ENCODE measurements around the gene NXPE4. TPM values are rescaled to one million over a fixed set of nuclear protein-coding genes. Genes with fewer than 3 reads are reported as not detected.

NXPE4 gene
- polyA plus RNA-seq, 1 of the 3 experiments (the other 2 are of a cell fraction) = not detected

DNA sequence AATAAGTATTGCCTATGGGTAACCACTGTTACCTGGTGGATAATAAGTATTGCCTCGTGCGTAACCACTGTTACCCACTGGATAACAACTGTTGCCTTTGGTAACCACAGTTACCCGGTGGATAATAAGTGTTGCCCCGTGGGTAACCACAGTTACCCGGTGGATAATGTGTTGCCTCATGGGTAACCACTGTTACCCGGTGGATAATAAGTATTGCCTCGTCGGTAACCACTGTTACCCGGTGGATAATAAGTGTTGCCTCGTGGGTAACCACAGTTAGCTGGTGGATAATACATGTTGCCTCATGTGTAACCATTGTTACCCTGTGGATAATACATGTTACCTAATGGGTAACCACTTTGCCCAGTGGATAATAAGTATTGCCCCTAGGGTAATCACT lies 9.8 kb upstream of the NXPE4 start:
- Histone ChIP-seq H3K9ac (no peak overlapping the region), H3K36me3 (replicated peaks in 1 of 2; ENCODE audit: control insufficient read depth in 1 of 2, insufficient read depth in 2 of 2, low read length in 1 of 2) (no peaks in the 10 kb centered on the region), H4K20me1 (ENCODE audit: insufficient read depth) (no peaks in the 10 kb centered on the region), H3F3A (replicated peaks; ENCODE audit: insufficient read depth) (peaks cover 7% of the 10 kb centered on the region), H3K9me3 (no peaks in the 10 kb centered on the region), H3K4me2 (no peak overlapping the region), H3K4me3 (ENCODE audit: low read depth in 2 of 2, low read length in 1 of 2) (no peak overlapping the region), H2AFZ (ENCODE audit: low read depth) (no peak overlapping the region), H3K27me3 (ENCODE audit: insufficient read depth) (no peaks in the 10 kb centered on the region), H3K79me2 (ENCODE audit: insufficient read depth) (no peaks in the 10 kb centered on the region), H3K9me2 (no peaks in the 10 kb centered on the region), H3K4me1 (ENCODE audit: control insufficient read depth in 1 of 2, insufficient read depth in 2 of 2, low read depth in 1 of 2, low read length in 1 of 2) (no peaks in the 10 kb centered on the region), H3K27ac (ENCODE audit: low read depth in 2 of 2, low read length in 1 of 2) (no peak overlapping the region)
- WGBS (ENCODE audit: low lambda C conversion rate) = 61% methylated on average over 10 of the region's 10 CpGs
- ChIA-PET POLR2A (no interaction called here), CTCF (no interaction called here)
- no peak for DNase-seq
- TF ChIP-seq CHD2 (IDR thresholded peaks at IDR 0.05; ENCODE audit: low read length, partially characterized antibody) (no peak), YY1 (IDR thresholded peaks at IDR 0.05; ENCODE audit: low read depth) (no peak), SMC3 (IDR thresholded peaks at IDR 0.05; ENCODE audit: low read depth, low read length) (no peak), RAD21 (IDR thresholded peaks at IDR 0.05; ENCODE audit: low read length) (no peak), RXRA (IDR thresholded peaks at IDR 0.05; ENCODE audit: borderline replicate concordance, low read depth) (no peak), POLR2AphosphoS5 (IDR thresholded peaks at IDR 0.05; ENCODE audit: low read depth, low read length) (no peak), TAF1 (IDR thresholded peaks at IDR 0.05; ENCODE audit: borderline replicate concordance, low read depth, low read length) (no peak), NRF1 (IDR thresholded peaks at IDR 0.05; ENCODE audit: low read depth, low read length) (no peak), TEAD4 (IDR thresholded peaks at IDR 0.05; ENCODE audit: borderline replicate concordance, insufficient read depth) (no peak)
- TF ChIP-seq, protein P1, sequence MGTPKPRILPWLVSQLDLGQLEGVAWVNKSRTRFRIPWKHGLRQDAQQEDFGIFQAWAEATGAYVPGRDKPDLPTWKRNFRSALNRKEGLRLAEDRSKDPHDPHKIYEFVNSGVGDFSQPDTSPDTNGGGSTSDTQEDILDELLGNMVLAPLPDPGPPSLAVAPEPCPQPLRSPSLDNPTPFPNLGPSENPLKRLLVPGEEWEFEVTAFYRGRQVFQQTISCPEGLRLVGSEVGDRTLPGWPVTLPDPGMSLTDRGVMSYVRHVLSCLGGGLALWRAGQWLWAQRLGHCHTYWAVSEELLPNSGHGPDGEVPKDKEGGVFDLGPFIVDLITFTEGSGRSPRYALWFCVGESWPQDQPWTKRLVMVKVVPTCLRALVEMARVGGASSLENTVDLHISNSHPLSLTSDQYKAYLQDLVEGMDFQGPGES (IDR thresholded peaks at IDR 0.05; ENCODE audit: low read depth, low read length) = no peak
- TF ChIP-seq, protein P2, sequence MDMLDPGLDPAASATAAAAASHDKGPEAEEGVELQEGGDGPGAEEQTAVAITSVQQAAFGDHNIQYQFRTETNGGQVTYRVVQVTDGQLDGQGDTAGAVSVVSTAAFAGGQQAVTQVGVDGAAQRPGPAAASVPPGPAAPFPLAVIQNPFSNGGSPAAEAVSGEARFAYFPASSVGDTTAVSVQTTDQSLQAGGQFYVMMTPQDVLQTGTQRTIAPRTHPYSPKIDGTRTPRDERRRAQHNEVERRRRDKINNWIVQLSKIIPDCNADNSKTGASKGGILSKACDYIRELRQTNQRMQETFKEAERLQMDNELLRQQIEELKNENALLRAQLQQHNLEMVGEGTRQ (IDR thresholded peaks at IDR 0.05; ENCODE audit: borderline replicate concordance, low read depth, low read length) = no peak
- TF ChIP-seq, protein P3, sequence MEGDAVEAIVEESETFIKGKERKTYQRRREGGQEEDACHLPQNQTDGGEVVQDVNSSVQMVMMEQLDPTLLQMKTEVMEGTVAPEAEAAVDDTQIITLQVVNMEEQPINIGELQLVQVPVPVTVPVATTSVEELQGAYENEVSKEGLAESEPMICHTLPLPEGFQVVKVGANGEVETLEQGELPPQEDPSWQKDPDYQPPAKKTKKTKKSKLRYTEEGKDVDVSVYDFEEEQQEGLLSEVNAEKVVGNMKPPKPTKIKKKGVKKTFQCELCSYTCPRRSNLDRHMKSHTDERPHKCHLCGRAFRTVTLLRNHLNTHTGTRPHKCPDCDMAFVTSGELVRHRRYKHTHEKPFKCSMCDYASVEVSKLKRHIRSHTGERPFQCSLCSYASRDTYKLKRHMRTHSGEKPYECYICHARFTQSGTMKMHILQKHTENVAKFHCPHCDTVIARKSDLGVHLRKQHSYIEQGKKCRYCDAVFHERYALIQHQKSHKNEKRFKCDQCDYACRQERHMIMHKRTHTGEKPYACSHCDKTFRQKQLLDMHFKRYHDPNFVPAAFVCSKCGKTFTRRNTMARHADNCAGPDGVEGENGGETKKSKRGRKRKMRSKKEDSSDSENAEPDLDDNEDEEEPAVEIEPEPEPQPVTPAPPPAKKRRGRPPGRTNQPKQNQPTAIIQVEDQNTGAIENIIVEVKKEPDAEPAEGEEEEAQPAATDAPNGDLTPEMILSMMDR (IDR thresholded peaks at IDR 0.05) = no peak

DNA sequence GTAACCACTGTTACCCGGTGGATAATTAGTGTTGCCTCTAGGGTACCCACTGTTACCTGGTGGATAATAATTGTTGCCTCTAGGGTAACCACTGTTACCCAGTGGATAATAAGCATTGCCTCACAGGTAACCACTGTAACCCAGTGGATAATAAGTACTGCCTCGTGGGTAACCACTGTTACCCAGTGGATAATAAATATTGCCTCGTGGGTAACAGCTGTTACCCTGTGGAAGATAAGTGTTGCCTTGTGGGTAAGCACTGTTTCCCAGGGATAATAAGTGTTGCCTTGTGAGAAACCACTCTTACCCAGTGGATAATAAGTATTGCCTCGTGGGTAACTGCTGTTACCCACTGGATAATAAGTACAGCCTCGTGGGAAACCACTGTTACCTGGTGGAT lies 9.3 kb upstream of the NXPE4 start:
- H3K27me3 ChIP-seq (ENCODE audit: insufficient read depth) = no peaks in the 10 kb centered on the region
- ChIA-PET CTCF (no interaction called here), POLR2A (no interaction called here)
- H3K9me3 ChIP-seq = no peaks in the 10 kb centered on the region
- no peaks in the 10 kb centered on the region for H3K79me2 ChIP-seq (ENCODE audit: insufficient read depth)
- H3K4me3 ChIP-seq (ENCODE audit: low read depth in 2 of 2, low read length in 1 of 2) = no peak overlapping the region
- H3K27ac ChIP-seq (ENCODE audit: low read depth in 2 of 2, low read length in 1 of 2) = no peak overlapping the region
- H2AFZ ChIP-seq (ENCODE audit: low read depth) = no peak overlapping the region
- no peak overlapping the region for H3K9ac ChIP-seq
- H3F3A ChIP-seq (replicated peaks; ENCODE audit: insufficient read depth) = peaks cover 9% of the 10 kb centered on the region
- H3K4me2 ChIP-seq = no peak overlapping the region
- no peaks in the 10 kb centered on the region for H3K36me3 ChIP-seq (replicated peaks in 1 of 2; ENCODE audit: control insufficient read depth in 1 of 2, insufficient read depth in 2 of 2, low read length in 1 of 2)
- H3K9me2 ChIP-seq = no peaks in the 10 kb centered on the region
- DNase-seq = no peak
- no peaks in the 10 kb centered on the region for H3K4me1 ChIP-seq (ENCODE audit: control insufficient read depth in 1 of 2, insufficient read depth in 2 of 2, low read depth in 1 of 2, low read length in 1 of 2)
- WGBS (ENCODE audit: low lambda C conversion rate) = 17% methylated on average over 5 of the region's 5 CpGs
- no peaks in the 10 kb centered on the region for H4K20me1 ChIP-seq (ENCODE audit: insufficient read depth)
- TF ChIP-seq FOSL2 (IDR thresholded peaks at IDR 0.05; ENCODE audit: borderline replicate concordance, low read depth) (no peak), FOXJ3 (CRISPR knock-in tag; IDR thresholded peaks at IDR 0.05) (no peak), RCOR1 (IDR thresholded peaks at IDR 0.05; ENCODE audit: low read length) (no peak), SIN3A (IDR thresholded peaks at IDR 0.05; ENCODE audit: borderline replicate concordance, low read depth, low read length) (no peak), MXI1 (IDR thresholded peaks at IDR 0.05; ENCODE audit: low read depth, low read length) (no peak), TAF1 (IDR thresholded peaks at IDR 0.05; ENCODE audit: borderline replicate concordance, low read depth, low read length) (no peak), FOXM1 (IDR thresholded peaks at IDR 0.05; ENCODE audit: low read depth) (no peak)
- TF ChIP-seq, protein P3 (IDR thresholded peaks at IDR 0.05) = no peak
- TF ChIP-seq, protein P4, sequence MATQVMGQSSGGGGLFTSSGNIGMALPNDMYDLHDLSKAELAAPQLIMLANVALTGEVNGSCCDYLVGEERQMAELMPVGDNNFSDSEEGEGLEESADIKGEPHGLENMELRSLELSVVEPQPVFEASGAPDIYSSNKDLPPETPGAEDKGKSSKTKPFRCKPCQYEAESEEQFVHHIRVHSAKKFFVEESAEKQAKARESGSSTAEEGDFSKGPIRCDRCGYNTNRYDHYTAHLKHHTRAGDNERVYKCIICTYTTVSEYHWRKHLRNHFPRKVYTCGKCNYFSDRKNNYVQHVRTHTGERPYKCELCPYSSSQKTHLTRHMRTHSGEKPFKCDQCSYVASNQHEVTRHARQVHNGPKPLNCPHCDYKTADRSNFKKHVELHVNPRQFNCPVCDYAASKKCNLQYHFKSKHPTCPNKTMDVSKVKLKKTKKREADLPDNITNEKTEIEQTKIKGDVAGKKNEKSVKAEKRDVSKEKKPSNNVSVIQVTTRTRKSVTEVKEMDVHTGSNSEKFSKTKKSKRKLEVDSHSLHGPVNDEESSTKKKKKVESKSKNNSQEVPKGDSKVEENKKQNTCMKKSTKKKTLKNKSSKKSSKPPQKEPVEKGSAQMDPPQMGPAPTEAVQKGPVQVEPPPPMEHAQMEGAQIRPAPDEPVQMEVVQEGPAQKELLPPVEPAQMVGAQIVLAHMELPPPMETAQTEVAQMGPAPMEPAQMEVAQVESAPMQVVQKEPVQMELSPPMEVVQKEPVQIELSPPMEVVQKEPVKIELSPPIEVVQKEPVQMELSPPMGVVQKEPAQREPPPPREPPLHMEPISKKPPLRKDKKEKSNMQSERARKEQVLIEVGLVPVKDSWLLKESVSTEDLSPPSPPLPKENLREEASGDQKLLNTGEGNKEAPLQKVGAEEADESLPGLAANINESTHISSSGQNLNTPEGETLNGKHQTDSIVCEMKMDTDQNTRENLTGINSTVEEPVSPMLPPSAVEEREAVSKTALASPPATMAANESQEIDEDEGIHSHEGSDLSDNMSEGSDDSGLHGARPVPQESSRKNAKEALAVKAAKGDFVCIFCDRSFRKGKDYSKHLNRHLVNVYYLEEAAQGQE (IDR thresholded peaks at IDR 0.05; ENCODE audit: low read depth, low read length) = no peak

All from SK-N-SH (cell line).